ENCODE measurements around the gene AIFM1.

AIFM1 gene

GRCh38 chrX:130114141-130114588 is 51.5 kb downstream of the AIFM1 start:
- Histone ChIP-seq H2AFZ (ENCODE audit: low read length) (no peak overlapping the region), H3K4me1 (ENCODE audit: insufficient read depth, low read length, poor library complexity, severe bottlenecking) (peaks cover 7% of the 10 kb centered on the region), H3F3A (ENCODE audit: low read depth) (no peaks in the 10 kb centered on the region), H3K4me2 (ENCODE audit: low read depth, low read length, poor library complexity, severe bottlenecking) (no peak overlapping the region), H3K4me3 (ENCODE audit: low read length, poor library complexity, severe bottlenecking) (no peak overlapping the region), H3K36me3 (ENCODE audit: insufficient read depth, low read length) (no peaks in the 10 kb centered on the region), H4K20me1 (ENCODE audit: insufficient read depth, low read length, poor library complexity, severe bottlenecking) (no peaks in the 10 kb centered on the region), H3K27me3 (ENCODE audit: insufficient read depth, low read length, poor library complexity, severe bottlenecking) (no peaks in the 10 kb centered on the region), H3K9ac (ENCODE audit: low read depth, low read length, poor library complexity, severe bottlenecking) (no peak overlapping the region), H3K79me2 (ENCODE audit: insufficient read depth, low read length) (peaks cover 11% of the 10 kb centered on the region), H3K9me2 (replicated peaks; ENCODE audit: low read depth, low read length) (no peaks in the 10 kb centered on the region), H3K9me3 (ENCODE audit: insufficient read depth, low read depth, low read length) (no peaks in the 10 kb centered on the region)
- TF ChIP-seq CTCF (conservative IDR thresholded peaks at IDR 0.05; ENCODE audit: low read length) (no peak), EZH2phosphoT487 (IDR thresholded peaks at IDR 0.05; ENCODE audit: borderline replicate concordance) (no peak)

GRCh38 chrX:130111220-130112154 is 54.2 kb downstream of the AIFM1 start:
- no peak for TF ChIP-seq CTCF (conservative IDR thresholded peaks at IDR 0.05; ENCODE audit: low read length)
- TF ChIP-seq EZH2phosphoT487 (IDR thresholded peaks at IDR 0.05; ENCODE audit: borderline replicate concordance) = no peak
- H3K4me2 ChIP-seq (ENCODE audit: low read depth, low read length, poor library complexity, severe bottlenecking) = no peak overlapping the region
- H3K36me3 ChIP-seq (ENCODE audit: insufficient read depth, low read length) = no peaks in the 10 kb centered on the region
- H3K4me3 ChIP-seq (ENCODE audit: low read length, poor library complexity, severe bottlenecking) = no peak overlapping the region
- H3K9ac ChIP-seq (ENCODE audit: low read depth, low read length, poor library complexity, severe bottlenecking) = no peak overlapping the region
- H3K9me3 ChIP-seq (ENCODE audit: insufficient read depth, low read depth, low read length) = no peaks in the 10 kb centered on the region
- H3K27me3 ChIP-seq (ENCODE audit: insufficient read depth, low read length, poor library complexity, severe bottlenecking) = no peaks in the 10 kb centered on the region
- peaks cover 11% of the 10 kb centered on the region for H3K4me1 ChIP-seq (ENCODE audit: insufficient read depth, low read length, poor library complexity, severe bottlenecking)
- H3F3A ChIP-seq (ENCODE audit: low read depth) = no peaks in the 10 kb centered on the region
- no peak overlapping the region for H2AFZ ChIP-seq (ENCODE audit: low read length)
- peaks cover 19% of the 10 kb centered on the region for H4K20me1 ChIP-seq (ENCODE audit: insufficient read depth, low read length, poor library complexity, severe bottlenecking)
- H3K9me2 ChIP-seq (replicated peaks; ENCODE audit: low read depth, low read length) = no peaks in the 10 kb centered on the region
- peaks cover 35% of the 10 kb centered on the region for H3K79me2 ChIP-seq (ENCODE audit: insufficient read depth, low read length)

- Histone ChIP-seq H3K4me3 (ENCODE audit: low read length, poor library complexity, severe bottlenecking) (peak within 1 kb of the TSS; percentile 88), H3K36me3 (ENCODE audit: insufficient read depth, low read length) (no peaks in the 10 kb centered on the region), H3K9me2 (replicated peaks; ENCODE audit: low read depth, low read length) (no peaks in the 10 kb centered on the region), H3K4me1 (ENCODE audit: insufficient read depth, low read length, poor library complexity, severe bottlenecking) (peaks cover 11% of the 10 kb centered on the region), H3K79me2 (ENCODE audit: insufficient read depth, low read length) (peaks cover 43% of the 10 kb centered on the region), H3F3A (ENCODE audit: low read depth) (no peaks in the 10 kb centered on the region), H4K20me1 (ENCODE audit: insufficient read depth, low read length, poor library complexity, severe bottlenecking) (peaks cover 25% of the 10 kb centered on the region), H3K9me3 (ENCODE audit: insufficient read depth, low read depth, low read length) (no peaks in the 10 kb centered on the region), H3K4me2 (ENCODE audit: low read depth, low read length, poor library complexity, severe bottlenecking) (peak within 1 kb of the TSS; percentile 96), H3K27me3 (ENCODE audit: insufficient read depth, low read length, poor library complexity, severe bottlenecking) (no peaks in the 10 kb centered on the region), H2AFZ (ENCODE audit: low read length) (no peak within 1 kb of the TSS), H3K9ac (ENCODE audit: low read depth, low read length, poor library complexity, severe bottlenecking) (peak within 1 kb of the TSS; percentile 89)
- no peak for TF ChIP-seq CTCF (conservative IDR thresholded peaks at IDR 0.05; ENCODE audit: low read length)
- TF ChIP-seq EZH2phosphoT487 (IDR thresholded peaks at IDR 0.05; ENCODE audit: borderline replicate concordance) = no peak
Observed at GRCh38 chrX:130110379-130111219, 55.0 kb downstream of the AIFM1 start, which contains the start of gene ELF4. ELF4 (minus strand) TSS chrX:130110497; CDS start chrX:130081330, 29,167 bp downstream.
